HepG2 (cell line): ENCODE results near the gene PAQR7. TPM values are rescaled to one million over a fixed set of nuclear protein-coding genes. Genes with fewer than 3 reads are reported as not detected.

ENCODE experiments used
- AHDC1 ChIP-seq: sonication (generic); formaldehyde crosslinking; IDR thresholded peaks from 2 replicates; pipeline ENCODE4 v1.5.1; 2020; ENCODE audit warnings: mild to moderate bottlenecking, missing genetic modification reagents, borderline replicate concordance
- FOXA1 ChIP-seq, 2 experiments: fragments of 450-650 bp in 1 of 2; sonication (generic) in 1 of 2; formaldehyde crosslinking in 1 of 2; IDR thresholded peaks; 2 replicates each; pipeline versions ENCODE4 v1.4.0 to v1.6.1; 2016 to 2020; ENCODE audit warnings: missing genetic modification reagents in 1 of 2
- ZBTB7B ChIP-seq: sonication (generic); formaldehyde crosslinking; IDR thresholded peaks from 2 replicates; pipeline ENCODE4 v1.4.0; 2020; ENCODE audit warnings: missing genetic modification reagents
- ZNF800 ChIP-seq: sonication (generic); formaldehyde crosslinking; IDR thresholded peaks from 2 replicates; pipeline ENCODE4 v1.4.0; 2020; ENCODE audit warnings: missing genetic modification reagents
- polyA plus RNA-seq, 8 experiments: library from polyadenylated mRNA; depleted of rRNA in 3 of 8; stranded (reverse) in 7 of 8; unstranded in 1 of 8; fragments of >200 nt; fragmentation: Illumina TruSeq in 4 of 8; extraction: Trizol in 4 of 8; gene quantifications; 2 replicates each; pipeline versions ENCODE4 v1.2.1 to v1.2.3, GENCODE V29; 2011 to 2016; ENCODE audit warnings: low read depth in 4 of 8, missing spikeins in 1 of 8, mixed read lengths in 1 of 8; ENCODE audit not compliant: insufficient read depth in 1 of 8
- total RNA-seq, 5 experiments: library from RNA; depleted of rRNA; stranded (reverse); fragments of >200 nt; fragmentation: Illumina TruSeq; extraction: Trizol; gene quantifications; 2 replicates each; pipeline ENCODE4 v1.2.3, GENCODE V29; 2016; ENCODE audit warnings: low read depth in 1 of 5

The PAQR7 gene
- total and polyA plus RNA-seq, 2 of the 13 experiments (the other 11 are each of a cell fraction or from before 2014, with no cell fraction given) = 13.2 to 16.6 TPM

- TF ChIP-seq AHDC1 (CRISPR knock-in tag) (0 out of 2 replicates have a peak, but pooled peaks have one; percentile 54), FOXA1 (IDR thresholded peaks at IDR 0.05) (no peak), FOXA1 (CRISPR knock-in tag; IDR thresholded peaks at IDR 0.05) (peak; percentile 28; the same call in 1 of the 2 replicates), ZNF800 (CRISPR knock-in tag) (no peak), ZBTB7B (CRISPR knock-in tag) (peak; percentile 5; the same call in 1 of the 2 replicates)
Measured at GRCh38 chr1:25875856-25876692, 566 bp upstream of the PAQR7 start (continued).
